Lung (tissue), 12 donors: ENCODE data around the gene TRPM3. TPM values are rescaled to one million over a fixed set of nuclear protein-coding genes. Genes with fewer than 3 reads are reported as not detected.

ENCODE experiments used
- ATAC-seq: fragments of 200-7000 bp; cut with Tn5 transposase; one replicate; pipeline ENCODE4 v1.9.1; 2020; ENCODE audit warnings: moderate number of reproducible peaks; ENCODE audit not compliant: insufficient read depth, low FRiP score
- DNase-seq, 3 donors: peaks; one replicate each; pipeline ENCODE4 v3.0.0-alpha.2; 2013 to 2017
- H3K27ac ChIP-seq, 2 donors: one replicate each; pipeline ENCODE4 v1.5.1; 2013; ENCODE audit warnings: mild to moderate bottlenecking in 2 of 2, moderate library complexity in 2 of 2, control low read depth in 1 of 2, inconsistent platforms in 1 of 2, low read depth in 1 of 2, low read length in 1 of 2
- H3K27me3 ChIP-seq, 3 donors: one replicate each; pipeline ENCODE4 v1.5.1; 2013; ENCODE audit warnings: low read length in 2 of 3; ENCODE audit not compliant: control insufficient read depth in 3 of 3, insufficient read depth in 3 of 3
- H3K36me3 ChIP-seq, 4 donors: one replicate each; pipeline ENCODE4 v1.5.1; 2013; ENCODE audit warnings: low read length in 4 of 4, mild to moderate bottlenecking in 1 of 4, moderate library complexity in 1 of 4; ENCODE audit not compliant: control insufficient read depth in 4 of 4, insufficient read depth in 4 of 4
- H3K4me1 ChIP-seq, 5 donors: one replicate each; pipeline ENCODE4 v1.5.1; 2013; ENCODE audit warnings: low read length in 5 of 5, mild to moderate bottlenecking in 2 of 5, moderate library complexity in 1 of 5; ENCODE audit not compliant: control insufficient read depth in 5 of 5, insufficient read depth in 5 of 5
- H3K4me3 ChIP-seq: one replicate; pipeline ENCODE4 v1.5.1; 2013; ENCODE audit warnings: mild to moderate bottlenecking, control low read depth, moderate library complexity
- H3K9ac ChIP-seq, 2 donors: one replicate each; pipeline ENCODE4 v1.5.1; 2013; ENCODE audit warnings: low read length in 2 of 2, control low read depth in 1 of 2; ENCODE audit not compliant: insufficient read depth in 1 of 2
- H3K9me3 ChIP-seq, 4 donors: one replicate each; pipeline ENCODE4 v1.5.1; 2013; ENCODE audit warnings: low read length in 3 of 4, mild to moderate bottlenecking in 1 of 4, moderate library complexity in 1 of 4; ENCODE audit not compliant: control insufficient read depth in 4 of 4, insufficient read depth in 3 of 4
- CTCF ChIP-seq: IDR thresholded peaks from 2 replicates; pipeline ENCODE4 v1.5.1; 2012; ENCODE audit warnings: mild to moderate bottlenecking; ENCODE audit errors: control extremely low read depth, extremely low read depth
- WGBS, 2 donors: extraction: QIAGEN DNeasy Blood & Tissue Kit; methylation state at CpG; one replicate each; pipeline ENCODE4 v1.1.7; 2013; 5-methylcytosine and 5-hydroxymethylcytosine counted together
- polyA plus RNA-seq, 2 donors: library from polyadenylated mRNA; stranded (reverse); fragments of 200-250 nt; gene quantifications; one replicate each; pipeline ENCODE4 v1.2.1, GENCODE V29; 2013
- total RNA-seq, 2 donors: library from RNA; depleted of rRNA in 1 of 2; stranded (reverse); fragments of >200 nt in 1 of 2; gene quantifications; one replicate each; pipeline ENCODE4 v1.2.1, GENCODE V29; 2014 to 2021
- donor health status: control.
- donor health status: control.
- donor health status: Bipolar disorder and iron deficiency.
- donor health status: healthy.
- donor health status: DM: yes; HTN: yes; CAD: no.

Gene TRPM3
- total and polyA plus RNA-seq, 4 donors: 0.02 to 1.4 (median 0.49) TPM; not detected in 1

GRCh38 chr9:70789086-70789485, 332.3 kb downstream of the TRPM3 start:
- DNase-seq: no peak
- TF ChIP-seq CTCF: no peak

GRCh38 chr9:70784456-70784855, 337.0 kb downstream of the TRPM3 start:
- H3K4me3 ChIP-seq: no peak overlapping the region
- 29 to 48% methylated on average over 2 of the region's 2 CpGs for WGBS, 2 donors
- TF ChIP-seq CTCF: no peak
- H3K27ac ChIP-seq: no peak overlapping the region
- H3K9me3 ChIP-seq: no peaks in the 10 kb centered on the region
- ATAC-seq (no peak), DNase-seq (no peak)
- H3K36me3 ChIP-seq: no peaks in the 10 kb centered on the region
- H3K4me1 ChIP-seq: no peaks in the 10 kb centered on the region
- no peaks in the 10 kb centered on the region for H3K27me3 ChIP-seq
- H3K9ac ChIP-seq: no peak overlapping the region

More at GRCh38 chr9:70789086-70789485, 332.3 kb downstream of the TRPM3 start:
- Histone ChIP-seq H3K27me3 (no peaks in the 10 kb centered on the region), H3K4me3 (no peak overlapping the region), H3K9ac (no peak overlapping the region), H3K4me1 (no peaks in the 10 kb centered on the region), H3K27ac (no peak overlapping the region), H3K9me3 (no peaks in the 10 kb centered on the region), H3K36me3 (no peaks in the 10 kb centered on the region)
- WGBS, 2 donors: 87 to 93% methylated on average over 1 of the region's 1 CpG
- ATAC-seq: no peak

- TF ChIP-seq CTCF: no peak
- no peak overlapping the region for H3K9ac ChIP-seq
Measured at GRCh38 chr9:70778568-70778967, 342.9 kb downstream of the TRPM3 start.

GRCh38 chr9:70773579-70773978, 347.8 kb downstream of the TRPM3 start:
- Histone ChIP-seq H3K27ac (no peak overlapping the region), H3K9me3 (no peaks in the 10 kb centered on the region), H3K36me3 (no peaks in the 10 kb centered on the region), H3K27me3 (no peaks in the 10 kb centered on the region), H3K4me1 (no peaks in the 10 kb centered on the region), H3K4me3 (no peak overlapping the region), H3K9ac (no peak overlapping the region)
- 80 to 85% methylated on average over 5 of the region's 5 CpGs for WGBS, 2 donors
- DNase-seq (no peak), ATAC-seq (no peak)
- no peak for TF ChIP-seq CTCF

More at GRCh38 chr9:70778568-70778967, 342.9 kb downstream of the TRPM3 start:
- Histone ChIP-seq H3K9me3 (no peaks in the 10 kb centered on the region), H3K27me3 (no peaks in the 10 kb centered on the region), H3K4me3 (no peak overlapping the region), H3K27ac (no peak overlapping the region), H3K4me1 (no peaks in the 10 kb centered on the region), H3K36me3 (no peaks in the 10 kb centered on the region)
- DNase-seq (no peak), ATAC-seq (no peak)
- 79 to 87% methylated on average over 3 of the region's 3 CpGs for WGBS, 2 donors
